OCI-LY1 (cell line): Measurements from ENCODE around the gene MYO1E.

Experiments
- EZH2 ChIP-seq: fragments of 200-600 bp; sonication (generic), shearing (Covaris generic); IDR thresholded peaks from 2 replicates; pipeline ENCODE4 v1.8.0; 2017; ENCODE audit warnings: borderline replicate concordance, mixed run types, mild to moderate bottlenecking, antibody characterized with exemption, low read length, moderate library complexity, mixed read lengths
- TF ChIP-seq, protein P1 (sequence below): fragments of 200-600 bp; sonication (generic), shearing (Covaris generic); IDR thresholded peaks from 2 replicates; pipeline ENCODE4 v1.5.1; 2017; ENCODE audit warnings: mild to moderate bottlenecking, antibody characterized with exemption, low read length, moderate library complexity, mixed read lengths

DNA sequence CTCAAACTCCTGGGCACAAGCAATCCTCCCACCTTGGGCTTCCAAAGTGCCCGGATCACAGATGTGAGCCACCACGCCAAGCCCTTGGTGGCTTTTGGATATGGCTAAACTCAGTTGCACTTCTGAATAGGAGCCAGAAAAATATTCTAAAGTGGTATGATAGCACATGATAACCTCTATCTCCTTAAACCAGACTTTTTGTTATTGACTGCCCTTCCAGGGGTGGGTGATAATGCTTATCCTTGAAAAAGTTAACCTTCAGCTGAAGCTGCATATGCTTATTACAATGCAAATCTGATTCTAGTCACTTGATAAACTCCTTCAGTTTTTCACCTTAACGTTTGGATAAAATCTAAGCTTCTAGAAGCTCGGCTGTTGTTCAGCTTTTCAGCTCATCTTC lies 261.4 kb downstream of the MYO1E start:
- no peak for TF ChIP-seq EZH2
- TF ChIP-seq, protein P1, sequence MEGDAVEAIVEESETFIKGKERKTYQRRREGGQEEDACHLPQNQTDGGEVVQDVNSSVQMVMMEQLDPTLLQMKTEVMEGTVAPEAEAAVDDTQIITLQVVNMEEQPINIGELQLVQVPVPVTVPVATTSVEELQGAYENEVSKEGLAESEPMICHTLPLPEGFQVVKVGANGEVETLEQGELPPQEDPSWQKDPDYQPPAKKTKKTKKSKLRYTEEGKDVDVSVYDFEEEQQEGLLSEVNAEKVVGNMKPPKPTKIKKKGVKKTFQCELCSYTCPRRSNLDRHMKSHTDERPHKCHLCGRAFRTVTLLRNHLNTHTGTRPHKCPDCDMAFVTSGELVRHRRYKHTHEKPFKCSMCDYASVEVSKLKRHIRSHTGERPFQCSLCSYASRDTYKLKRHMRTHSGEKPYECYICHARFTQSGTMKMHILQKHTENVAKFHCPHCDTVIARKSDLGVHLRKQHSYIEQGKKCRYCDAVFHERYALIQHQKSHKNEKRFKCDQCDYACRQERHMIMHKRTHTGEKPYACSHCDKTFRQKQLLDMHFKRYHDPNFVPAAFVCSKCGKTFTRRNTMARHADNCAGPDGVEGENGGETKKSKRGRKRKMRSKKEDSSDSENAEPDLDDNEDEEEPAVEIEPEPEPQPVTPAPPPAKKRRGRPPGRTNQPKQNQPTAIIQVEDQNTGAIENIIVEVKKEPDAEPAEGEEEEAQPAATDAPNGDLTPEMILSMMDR: no peak
